GM12875 (cell line): ENCODE data around the gene YDJC.
"Not testable (repeated sequence)": the region's sequence is repeated elsewhere in the genome, so short reads cannot be mapped to it uniquely, and the experiment has no call there.

ENCODE experiments used
- H3K4me3 ChIP-seq: one replicate; pipeline ENCODE4 v1.5.1; 2011; ENCODE audit warnings: low read depth, low read length, control low read depth
- CTCF ChIP-seq: IDR thresholded peaks from 2 replicates; pipeline ENCODE4 v1.5.1; 2011; ENCODE audit warnings: low read depth, mild to moderate bottlenecking, control low read depth, inconsistent platforms, low read length, moderate library complexity, borderline replicate concordance; ENCODE audit not compliant: insufficient read depth

The YDJC gene

GRCh38 chr22:21622919-21623647 is 6.7 kb downstream of the YDJC start:
- H3K4me3 ChIP-seq: no peak overlapping the region
- TF ChIP-seq CTCF: no peak

- TF ChIP-seq CTCF: no peak
- H3K4me3 ChIP-seq: no peak overlapping the region
Measured at GRCh38 chr22:21622011-21622918, 7.6 kb downstream of the YDJC start.

GRCh38 chr22:21621025-21621424 is 8.8 kb downstream of the YDJC start:
- H3K4me3 ChIP-seq: no peak overlapping the region
- TF ChIP-seq CTCF: no peak

- not testable (repeated sequence) for H3K4me3 ChIP-seq
Measured at GRCh38 chr22:21617337-21617736, 12.5 kb downstream of the YDJC start.

- TF ChIP-seq CTCF: no peak
- H3K4me3 ChIP-seq: no peak overlapping the region
Measured at GRCh38 chr22:21615731-21616130, 14.1 kb downstream of the YDJC start.

- TF ChIP-seq CTCF: no peak
- no peak overlapping the region for H3K4me3 ChIP-seq
Measured at GRCh38 chr22:21613553-21614233, 16.1 kb downstream of the YDJC start.

GRCh38 chr22:21612858-21613257 is 17.0 kb downstream of the YDJC start:
- H3K4me3 ChIP-seq: no peak overlapping the region
- TF ChIP-seq CTCF: no peak
